ENCODE results near the gene MC1R. TPM values are rescaled to one million over a fixed set of nuclear protein-coding genes. Genes with fewer than 3 reads are reported as not detected.

Gene MC1R
- total and polyA plus RNA-seq, 2 donors: 0.99 to 20.4 TPM

- no peak for DNase-seq (ENCODE audit: low read depth in 6 of 9, low spot score in 9 of 9)
- H3K9me3 ChIP-seq (ENCODE audit: control insufficient read depth in 2 of 2, insufficient read depth in 1 of 2, low read length in 1 of 2): no peaks in the 10 kb centered on the region
- peaks cover 59 to 78% of the 10 kb centered on the region in 2 donors for H3K36me3 ChIP-seq (ENCODE audit: control insufficient read depth in 2 of 2, insufficient read depth in 2 of 2, low read length in 1 of 2)
- no peak overlapping the region for H3K4me3 ChIP-seq (ENCODE audit: low read length in 2 of 2)
- 92% methylated on average over 18 of the region's 18 CpGs for WGBS
- no peaks in the 10 kb centered on the region for H3K4me1 ChIP-seq (ENCODE audit: control insufficient read depth in 2 of 2, insufficient read depth in 2 of 2, low read length in 2 of 2)
- H3K27me3 ChIP-seq (ENCODE audit: control insufficient read depth in 2 of 2, insufficient read depth in 1 of 2, low read length in 1 of 2): no peaks in the 10 kb centered on the region
- no peak overlapping the region for H3K27ac ChIP-seq (ENCODE audit: low read depth in 1 of 2, low read length in 1 of 2)
Observed at GRCh38 chr16:89880477-89881367, 37.9 kb upstream of the MC1R start.

- no peak for DNase-seq (ENCODE audit: low read depth in 6 of 9, low spot score in 9 of 9)
- no peak overlapping the region for H3K4me3 ChIP-seq (ENCODE audit: low read length in 2 of 2)
- no peaks in the 10 kb centered on the region for H3K9me3 ChIP-seq (ENCODE audit: control insufficient read depth in 2 of 2, insufficient read depth in 1 of 2, low read length in 1 of 2)
- peaks cover 59 to 75% of the 10 kb centered on the region in 2 donors for H3K36me3 ChIP-seq (ENCODE audit: control insufficient read depth in 2 of 2, insufficient read depth in 2 of 2, low read length in 1 of 2)
- 94% methylated on average over 6 of the region's 6 CpGs for WGBS
- H3K27ac ChIP-seq (ENCODE audit: low read depth in 1 of 2, low read length in 1 of 2): peak overlapping the region in 1 of 2 donors; percentile 26
- H3K27me3 ChIP-seq (ENCODE audit: control insufficient read depth in 2 of 2, insufficient read depth in 1 of 2, low read length in 1 of 2): no peaks in the 10 kb centered on the region
- H3K4me1 ChIP-seq (ENCODE audit: control insufficient read depth in 2 of 2, insufficient read depth in 2 of 2, low read length in 2 of 2): no peaks in the 10 kb centered on the region
Observed at GRCh38 chr16:89881368-89881730, 37.3 kb upstream of the MC1R start.

- Histone ChIP-seq H3K27ac (ENCODE audit: low read depth in 1 of 2, low read length in 1 of 2) (no peak overlapping the region), H3K4me1 (ENCODE audit: control insufficient read depth in 2 of 2, insufficient read depth in 2 of 2, low read length in 2 of 2) (no peaks in the 10 kb centered on the region), H3K36me3 (ENCODE audit: control insufficient read depth in 2 of 2, insufficient read depth in 2 of 2, low read length in 1 of 2) (peaks cover 75 to 77% of the 10 kb centered on the region in 2 donors), H3K27me3 (ENCODE audit: control insufficient read depth in 2 of 2, insufficient read depth in 1 of 2, low read length in 1 of 2) (no peaks in the 10 kb centered on the region), H3K9me3 (ENCODE audit: control insufficient read depth in 2 of 2, insufficient read depth in 1 of 2, low read length in 1 of 2) (no peaks in the 10 kb centered on the region), H3K4me3 (ENCODE audit: low read length in 2 of 2) (no peak overlapping the region)
- DNase-seq (ENCODE audit: low read depth in 6 of 9, low spot score in 9 of 9): no peak
- 97% methylated on average over 28 of the region's 28 CpGs for WGBS
Observed at GRCh38 chr16:89883346-89884040, 35.2 kb upstream of the MC1R start.

- H3K4me3 ChIP-seq (ENCODE audit: low read length in 2 of 2): no peak overlapping the region
Observed at GRCh38 chr16:89884041-89884421, 34.6 kb upstream of the MC1R start.

GRCh38 chr16:89887243-89887642 is 31.4 kb upstream of the MC1R start:
- H3K9me3 ChIP-seq (ENCODE audit: control insufficient read depth in 2 of 2, insufficient read depth in 1 of 2, low read length in 1 of 2): no peaks in the 10 kb centered on the region
- no peak for DNase-seq (ENCODE audit: low read depth in 6 of 9, low spot score in 9 of 9)
- no peak overlapping the region for H3K4me3 ChIP-seq (ENCODE audit: low read length in 2 of 2)
- H3K27ac ChIP-seq (ENCODE audit: low read depth in 1 of 2, low read length in 1 of 2): no peak overlapping the region
- H3K36me3 ChIP-seq (ENCODE audit: control insufficient read depth in 2 of 2, insufficient read depth in 2 of 2, low read length in 1 of 2): peaks cover 78 to 84% of the 10 kb centered on the region in 2 donors
- peaks cover 0 to 3% of the 10 kb centered on the region in 2 donors for H3K4me1 ChIP-seq (ENCODE audit: control insufficient read depth in 2 of 2, insufficient read depth in 2 of 2, low read length in 2 of 2)
- H3K27me3 ChIP-seq (ENCODE audit: control insufficient read depth in 2 of 2, insufficient read depth in 1 of 2, low read length in 1 of 2): no peaks in the 10 kb centered on the region
- WGBS: 97% methylated on average over 14 of the region's 14 CpGs

More at GRCh38 chr16:89884041-89884421, 34.6 kb upstream of the MC1R start:
- no peaks in the 10 kb centered on the region for H3K4me1 ChIP-seq (ENCODE audit: control insufficient read depth in 2 of 2, insufficient read depth in 2 of 2, low read length in 2 of 2)
- peaks cover 74 to 75% of the 10 kb centered on the region in 2 donors for H3K36me3 ChIP-seq (ENCODE audit: control insufficient read depth in 2 of 2, insufficient read depth in 2 of 2, low read length in 1 of 2)
- H3K27ac ChIP-seq (ENCODE audit: low read depth in 1 of 2, low read length in 1 of 2): no peak overlapping the region
- no peaks in the 10 kb centered on the region for H3K27me3 ChIP-seq (ENCODE audit: control insufficient read depth in 2 of 2, insufficient read depth in 1 of 2, low read length in 1 of 2)
- DNase-seq (ENCODE audit: low read depth in 6 of 9, low spot score in 9 of 9): no peak
- WGBS: 98% methylated on average over 8 of the region's 8 CpGs
- H3K9me3 ChIP-seq (ENCODE audit: control insufficient read depth in 2 of 2, insufficient read depth in 1 of 2, low read length in 1 of 2): no peaks in the 10 kb centered on the region

GRCh38 chr16:89890200-89890599 is 28.5 kb upstream of the MC1R start:
- peaks cover 0 to 3% of the 10 kb centered on the region in 2 donors for H3K4me1 ChIP-seq (ENCODE audit: control insufficient read depth in 2 of 2, insufficient read depth in 2 of 2, low read length in 2 of 2)
- no peak overlapping the region for H3K27ac ChIP-seq (ENCODE audit: low read depth in 1 of 2, low read length in 1 of 2)
- no peaks in the 10 kb centered on the region for H3K27me3 ChIP-seq (ENCODE audit: control insufficient read depth in 2 of 2, insufficient read depth in 1 of 2, low read length in 1 of 2)
- DNase-seq (ENCODE audit: low read depth in 6 of 9, low spot score in 9 of 9): no peak
- H3K9me3 ChIP-seq (ENCODE audit: control insufficient read depth in 2 of 2, insufficient read depth in 1 of 2, low read length in 1 of 2): no peaks in the 10 kb centered on the region
- peaks cover 77 to 83% of the 10 kb centered on the region in 2 donors for H3K36me3 ChIP-seq (ENCODE audit: control insufficient read depth in 2 of 2, insufficient read depth in 2 of 2, low read length in 1 of 2)
- no peak overlapping the region for H3K4me3 ChIP-seq (ENCODE audit: low read length in 2 of 2)
- 90% methylated on average over 9 of the region's 9 CpGs for WGBS

- Histone ChIP-seq H3K27ac (ENCODE audit: low read depth in 1 of 2, low read length in 1 of 2) (no peak overlapping the region), H3K4me3 (ENCODE audit: low read length in 2 of 2) (no peak overlapping the region), H3K27me3 (ENCODE audit: control insufficient read depth in 2 of 2, insufficient read depth in 1 of 2, low read length in 1 of 2) (no peaks in the 10 kb centered on the region), H3K4me1 (ENCODE audit: control insufficient read depth in 2 of 2, insufficient read depth in 2 of 2, low read length in 2 of 2) (peaks cover 0 to 3% of the 10 kb centered on the region in 2 donors), H3K36me3 (ENCODE audit: control insufficient read depth in 2 of 2, insufficient read depth in 2 of 2, low read length in 1 of 2) (peaks cover 79 to 82% of the 10 kb centered on the region in 2 donors), H3K9me3 (ENCODE audit: control insufficient read depth in 2 of 2, insufficient read depth in 1 of 2, low read length in 1 of 2) (no peaks in the 10 kb centered on the region)
- DNase-seq (ENCODE audit: low read depth in 6 of 9, low spot score in 9 of 9): no peak
- WGBS: 98% methylated on average over 16 of the region's 16 CpGs
Observed at GRCh38 chr16:89890886-89891657, 27.6 kb upstream of the MC1R start.

- DNase-seq (ENCODE audit: low read depth in 6 of 9, low spot score in 9 of 9): no peak
- Histone ChIP-seq H3K4me3 (ENCODE audit: low read length in 2 of 2) (no peak overlapping the region), H3K4me1 (ENCODE audit: control insufficient read depth in 2 of 2, insufficient read depth in 2 of 2, low read length in 2 of 2) (peaks cover 0 to 3% of the 10 kb centered on the region in 2 donors), H3K36me3 (ENCODE audit: control insufficient read depth in 2 of 2, insufficient read depth in 2 of 2, low read length in 1 of 2) (peaks cover 82 to 85% of the 10 kb centered on the region in 2 donors), H3K9me3 (ENCODE audit: control insufficient read depth in 2 of 2, insufficient read depth in 1 of 2, low read length in 1 of 2) (no peaks in the 10 kb centered on the region), H3K27ac (ENCODE audit: low read depth in 1 of 2, low read length in 1 of 2) (no peak overlapping the region), H3K27me3 (ENCODE audit: control insufficient read depth in 2 of 2, insufficient read depth in 1 of 2, low read length in 1 of 2) (no peaks in the 10 kb centered on the region)
- WGBS: 99% methylated on average over 18 of the region's 18 CpGs
Observed at GRCh38 chr16:89892055-89892630, 26.5 kb upstream of the MC1R start.
